Stimulated activated CD4-positive, alpha-beta T cell treated with anti-CD3 and anti-CD28 coated beads, Interleukin-15, amount 100 ng/mL, for 48 hours (primary cell): Measurements from ENCODE around the gene TPCN1.
"Not testable (repeated sequence)": the region's sequence is repeated elsewhere in the genome, so short reads cannot be mapped to it uniquely, and the experiment has no call there.

Source experiments
- DNase-seq, 2 donors: peaks; one replicate each; pipeline ENCODE4 v3.0.0-alpha.2; 2020; ENCODE audit warnings: low read depth in 2 of 2

TPCN1 gene

DNA sequence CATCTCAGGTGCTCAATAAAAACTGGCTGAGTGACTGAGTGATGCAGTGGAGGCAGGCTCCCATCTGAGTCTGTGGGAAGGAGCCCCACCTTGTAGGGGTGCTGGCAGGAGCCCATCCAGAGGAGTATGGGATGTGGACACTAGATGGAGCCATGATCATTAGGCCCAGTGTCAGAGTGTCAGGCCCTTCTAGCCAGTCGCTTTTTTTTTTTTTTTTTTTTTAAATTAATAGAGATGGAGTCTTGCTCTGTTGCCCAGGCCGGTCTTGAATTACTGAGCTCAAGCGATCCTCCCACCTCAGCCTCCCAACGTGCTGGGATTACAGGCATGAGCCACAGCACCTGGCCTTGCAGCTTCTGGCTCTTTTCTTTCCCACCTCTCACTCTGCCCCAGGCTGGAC, 24.3 kb upstream of the TPCN1 start:
- peak; percentile 24 to 47 for DNase-seq

DNA sequence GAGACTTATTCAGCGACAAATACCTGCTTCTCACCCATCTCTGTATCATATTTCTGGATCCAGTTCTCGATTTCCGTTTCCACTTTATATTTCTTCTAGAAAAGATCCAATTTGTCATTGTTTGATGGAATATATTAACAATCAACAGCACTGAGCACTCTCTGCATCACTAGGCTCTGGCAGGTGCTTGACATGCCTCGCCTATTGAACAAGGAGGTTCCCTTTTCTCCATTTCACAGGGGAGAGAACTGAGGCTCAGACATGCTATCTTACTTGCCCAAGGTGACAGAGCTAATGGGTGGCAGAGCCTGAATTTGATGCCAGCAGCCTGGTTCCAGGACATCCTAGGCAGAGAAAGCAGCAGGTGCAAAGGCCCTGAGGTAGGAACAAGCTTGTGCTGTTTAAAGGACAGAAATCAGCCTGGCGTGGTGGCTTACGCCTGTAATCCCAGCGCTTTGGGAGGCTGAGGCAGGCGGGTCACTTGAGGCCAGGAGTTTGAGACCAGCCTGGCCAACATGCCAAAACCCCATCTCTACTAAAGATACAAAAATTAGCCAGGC, 23.7 kb upstream of the TPCN1 start:
- no peak for DNase-seq

DNA sequence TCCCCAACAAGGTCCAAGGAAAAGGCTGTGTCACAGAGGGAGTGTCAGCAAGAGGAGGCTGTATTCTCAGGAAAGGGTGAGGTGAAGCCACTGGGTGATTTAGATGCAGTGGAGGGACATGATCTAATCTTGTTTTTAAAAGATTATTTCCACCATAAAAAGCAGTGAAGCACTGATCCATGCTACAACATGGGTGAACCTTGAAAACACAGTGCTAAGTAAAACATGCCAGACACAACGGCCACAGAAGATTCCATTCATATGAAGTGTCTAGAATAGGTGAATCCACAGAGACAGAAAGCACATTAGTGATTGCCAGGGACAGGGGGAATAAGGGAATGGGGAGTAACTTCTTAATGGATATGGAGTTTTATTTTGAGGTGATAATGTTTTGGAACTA, 23.0 kb upstream of the TPCN1 start:
- DNase-seq: no peak

DNA sequence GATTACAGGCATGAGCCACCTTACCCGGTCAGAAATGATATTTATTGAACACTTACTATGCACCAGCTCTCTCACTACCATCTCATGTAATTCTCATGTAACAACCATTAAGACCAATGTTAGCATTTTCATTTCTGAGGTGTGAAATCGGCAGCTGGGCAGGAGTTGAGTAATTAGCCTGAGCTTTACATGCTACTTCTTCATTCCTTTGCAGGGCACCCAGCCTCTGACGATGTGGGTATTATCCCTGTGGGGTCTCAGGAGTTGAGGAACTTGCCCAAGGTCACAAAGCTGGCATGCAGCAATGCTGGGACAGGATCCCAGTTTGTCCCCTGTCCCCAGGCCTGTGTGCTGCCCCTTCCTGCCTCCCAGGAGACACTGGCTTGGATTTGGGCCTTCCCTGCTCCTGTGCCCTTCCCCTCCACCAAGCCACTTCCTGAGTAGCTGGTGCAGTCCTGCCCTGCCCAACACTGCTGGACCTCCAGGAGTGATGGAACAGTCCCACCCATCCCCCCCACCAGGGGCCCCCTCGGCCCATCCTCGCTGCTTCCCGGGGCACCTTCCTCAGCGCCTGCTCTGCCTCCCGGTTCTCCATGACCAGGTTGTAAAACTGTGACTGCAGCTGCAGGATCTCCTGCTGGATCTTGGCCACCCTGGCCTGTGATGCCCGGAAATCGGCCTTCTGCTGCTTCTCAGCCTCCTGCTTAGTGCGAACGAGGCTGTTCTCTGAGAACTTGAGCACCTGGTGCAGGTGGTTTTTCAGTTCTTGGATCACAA, 21.1 kb upstream of the TPCN1 start:
- no peak for DNase-seq

GRCh38 chr12:113201187-113202177, 19.8 kb upstream of the TPCN1 start:
- no peak for DNase-seq

DNA sequence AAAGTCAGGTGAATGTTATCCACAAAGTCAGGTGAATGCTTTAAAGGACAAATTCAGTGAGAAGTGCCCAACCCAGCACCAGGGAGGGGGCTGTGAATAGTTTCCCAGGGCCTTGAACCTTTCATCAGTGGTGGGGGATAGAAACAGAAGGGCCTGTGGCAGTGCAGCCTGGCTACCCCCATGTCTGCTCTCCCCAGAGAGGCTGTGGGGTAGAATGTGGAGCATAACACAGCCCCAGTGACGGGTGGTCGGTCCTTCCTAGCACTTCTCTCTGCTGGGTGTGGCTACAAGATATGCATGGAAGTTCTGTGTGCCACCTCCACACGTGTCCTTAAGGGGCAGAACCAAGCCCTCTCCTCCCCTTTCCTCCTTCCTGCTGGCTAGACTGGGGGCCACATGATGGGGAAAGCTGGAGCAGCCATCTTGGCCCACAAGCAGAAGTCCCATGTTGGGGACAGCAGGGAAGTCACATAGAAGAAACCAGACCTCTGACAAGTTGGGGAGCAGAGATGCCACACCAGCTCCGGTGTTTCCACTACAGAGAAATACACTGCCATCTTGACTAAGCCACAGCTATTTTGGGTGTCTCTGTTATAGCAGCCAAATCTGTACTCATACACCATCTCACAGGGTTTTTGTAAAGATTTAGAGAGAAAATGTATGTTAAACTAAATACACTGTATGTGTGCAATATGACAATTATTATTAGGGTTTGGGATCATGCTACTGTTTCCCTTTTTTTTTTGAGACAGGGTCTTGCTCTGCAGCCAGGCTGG, 18.8 kb upstream of the TPCN1 start:
- no peak for DNase-seq

DNA sequence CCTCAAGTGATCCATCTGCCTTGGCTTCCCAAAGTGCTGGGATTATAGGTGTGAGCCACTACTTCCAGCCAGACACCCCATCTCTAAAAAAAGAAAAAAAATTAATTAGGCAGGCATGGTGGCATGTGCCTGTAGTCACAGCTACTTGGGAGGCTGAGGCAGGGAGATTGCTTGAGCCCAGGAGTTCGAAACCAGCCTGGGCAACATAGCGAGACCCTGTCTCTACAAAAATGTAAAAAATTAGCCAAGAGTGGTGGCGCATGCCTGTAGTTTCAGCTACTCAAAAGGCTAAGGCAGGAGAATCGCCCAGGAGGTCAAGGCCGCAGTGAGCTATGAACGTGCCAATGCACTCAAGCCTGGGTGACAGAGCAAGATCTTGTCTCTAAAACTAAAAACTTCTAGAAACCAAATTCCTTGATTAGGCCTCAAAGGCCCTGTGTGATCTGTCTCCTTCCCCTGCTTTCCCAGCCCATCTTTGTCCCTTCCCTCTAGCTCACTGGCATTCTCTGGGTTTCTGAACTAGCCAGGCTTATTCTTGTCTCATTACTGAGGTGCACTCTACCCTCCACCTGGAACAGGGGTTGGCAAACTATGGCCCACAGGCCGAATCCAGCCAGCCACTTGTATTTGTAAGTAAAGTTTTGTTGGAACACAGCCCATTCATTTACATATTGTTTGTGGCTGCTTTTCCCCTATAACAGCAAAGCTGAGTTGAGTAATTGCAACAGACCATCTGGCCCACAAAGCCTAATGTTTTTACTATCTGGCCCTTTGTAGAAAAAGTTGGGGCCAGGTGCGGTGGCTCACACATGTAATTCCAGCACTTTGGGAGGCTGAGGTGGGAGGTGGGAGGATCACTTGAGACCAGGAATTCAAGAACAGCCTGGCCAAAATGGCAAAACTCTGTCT, 17.2 kb upstream of the TPCN1 start:
- DNase-seq: no peak

GRCh38 chr12:113204804-113205203, 16.5 kb upstream of the TPCN1 start:
- DNase-seq: no peak

DNA sequence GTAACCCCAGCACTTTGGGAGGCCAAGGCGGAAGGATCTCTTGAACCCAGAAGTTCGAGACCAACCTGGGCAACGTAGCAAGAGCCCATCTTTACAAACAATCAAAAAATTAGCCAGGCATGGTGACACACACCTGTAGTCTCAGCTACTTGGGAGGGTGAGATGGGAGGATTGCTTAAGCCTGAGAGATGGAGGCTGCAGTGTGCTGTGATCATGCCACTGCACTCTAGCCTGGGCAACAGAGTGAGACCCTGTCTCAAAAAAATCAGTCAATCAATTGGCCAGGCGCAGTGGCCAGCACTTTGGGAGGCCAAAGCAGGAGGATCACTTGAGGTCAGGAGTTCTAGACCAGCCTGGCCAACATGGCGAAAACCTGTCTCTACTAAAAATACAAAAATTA, 14.5 kb upstream of the TPCN1 start:
- DNase-seq: not testable (repeated sequence)

DNA sequence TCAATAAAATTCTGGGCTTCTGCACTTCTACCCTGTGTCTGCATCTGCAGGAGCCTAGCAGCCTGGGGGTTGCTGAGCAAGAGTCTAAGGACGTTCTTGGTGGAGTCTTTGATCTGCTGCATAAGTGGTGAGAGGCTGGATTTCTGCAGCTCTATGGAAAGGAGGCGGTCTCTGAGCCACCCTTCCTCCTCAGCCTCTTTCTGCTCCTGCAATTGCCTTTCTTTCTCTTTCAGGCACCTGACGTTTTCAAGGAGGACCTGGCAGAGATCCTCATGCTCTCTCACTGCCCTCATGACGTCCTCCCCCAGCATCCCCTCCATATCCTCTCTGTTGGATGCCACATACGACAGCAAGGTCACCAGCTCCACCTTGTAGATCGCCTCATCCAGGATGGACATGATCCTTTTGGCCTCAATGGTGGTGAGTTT, 13.6 kb upstream of the TPCN1 start:
- no peak for DNase-seq

DNA sequence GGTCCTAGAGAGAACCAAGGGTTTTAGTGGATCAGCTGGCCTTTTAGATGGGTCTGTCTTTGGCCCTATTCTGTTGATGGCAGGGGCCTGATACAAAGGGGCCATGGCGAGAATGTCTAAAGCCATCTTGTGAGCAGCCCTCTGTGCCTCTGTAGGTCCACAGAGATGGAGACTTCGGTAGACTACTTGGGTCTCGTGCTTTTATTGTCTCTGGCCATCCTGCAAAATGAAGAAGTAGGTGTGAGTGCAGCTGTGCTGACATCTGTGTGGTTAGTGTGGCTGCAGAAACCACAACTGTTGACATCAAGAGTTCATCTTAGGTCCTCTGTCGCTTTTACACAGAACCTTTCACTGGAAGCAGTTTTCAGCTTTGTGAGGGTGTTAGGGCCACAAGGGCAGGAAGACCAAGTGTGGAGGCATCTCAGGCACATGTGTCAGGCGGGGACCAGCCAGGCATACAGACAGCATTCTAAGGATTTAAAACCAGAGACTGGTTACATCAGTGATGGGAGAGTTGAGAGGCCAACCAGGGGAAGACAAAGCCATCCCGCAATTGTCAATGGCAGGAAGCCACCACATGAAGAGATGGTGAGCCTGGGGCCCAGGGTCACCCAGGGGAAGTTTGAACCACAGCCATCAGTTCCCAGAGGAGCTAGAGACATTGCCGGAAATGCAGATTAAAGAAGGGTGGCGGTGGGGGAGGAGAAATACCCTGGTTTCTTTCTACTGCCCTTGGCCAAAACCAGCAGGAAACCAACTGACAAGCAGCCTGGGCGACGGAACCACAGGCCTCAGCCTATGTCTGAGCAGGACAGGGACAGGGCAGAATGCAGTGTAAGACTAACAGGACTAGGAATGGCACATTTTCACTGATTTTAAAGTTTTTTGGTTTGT, 13.0 kb upstream of the TPCN1 start:
- peak in 1 of 2 donors; percentile 44 for DNase-seq

- no peak for DNase-seq
Observed at GRCh38 chr12:113211160-113211559, 10.1 kb upstream of the TPCN1 start.

DNA sequence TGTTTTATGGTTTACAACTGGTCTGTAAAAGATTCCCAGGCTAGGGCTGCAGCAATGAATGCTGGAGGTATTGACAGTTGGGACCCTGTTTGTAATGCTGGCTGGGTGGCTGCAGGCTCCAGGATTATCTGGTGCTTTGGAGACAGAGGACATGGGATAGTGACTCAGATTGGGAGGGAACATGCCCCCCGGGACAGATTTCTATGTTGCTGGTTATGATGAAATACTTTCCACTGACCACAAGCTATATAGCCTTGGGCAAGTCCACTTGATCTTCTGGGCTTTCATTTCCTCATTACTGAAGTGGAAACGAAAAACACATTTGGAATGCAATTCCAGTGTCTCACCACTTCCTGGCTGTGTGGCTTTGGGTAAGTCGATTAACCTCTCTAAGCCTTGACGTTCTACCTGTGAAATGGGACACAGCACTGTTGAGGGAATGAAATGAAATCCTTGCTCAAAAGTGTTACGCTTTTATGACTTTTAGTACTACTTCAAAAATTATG, 6.3 kb upstream of the TPCN1 start:
- no peak for DNase-seq

DNA sequence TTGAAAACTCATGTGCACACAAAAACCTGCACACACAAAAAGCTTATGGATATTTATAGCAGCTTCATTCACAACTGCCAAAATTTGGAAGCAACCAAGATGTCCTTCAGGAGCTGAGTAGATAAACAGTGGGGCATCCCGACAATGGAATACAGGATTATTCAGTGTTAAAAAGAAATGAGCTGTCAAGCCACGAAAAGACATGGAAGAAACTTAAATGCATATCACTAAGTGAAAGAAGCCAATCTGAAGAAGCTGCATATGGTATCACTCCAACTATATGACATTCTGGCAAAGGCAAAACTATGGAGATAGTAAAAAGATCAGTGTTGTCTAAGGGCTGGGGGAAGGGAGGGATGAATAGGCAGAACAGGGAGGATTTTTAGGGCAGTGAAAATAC, 5.2 kb upstream of the TPCN1 start:
- DNase-seq: no peak

GRCh38 chr12:113220593-113221180, 577 bp upstream of the TPCN1 start:
- no peak for DNase-seq

- no peak for DNase-seq
Observed at GRCh38 chr12:113221997-113222729, 899 bp downstream of the TPCN1 start.

DNA sequence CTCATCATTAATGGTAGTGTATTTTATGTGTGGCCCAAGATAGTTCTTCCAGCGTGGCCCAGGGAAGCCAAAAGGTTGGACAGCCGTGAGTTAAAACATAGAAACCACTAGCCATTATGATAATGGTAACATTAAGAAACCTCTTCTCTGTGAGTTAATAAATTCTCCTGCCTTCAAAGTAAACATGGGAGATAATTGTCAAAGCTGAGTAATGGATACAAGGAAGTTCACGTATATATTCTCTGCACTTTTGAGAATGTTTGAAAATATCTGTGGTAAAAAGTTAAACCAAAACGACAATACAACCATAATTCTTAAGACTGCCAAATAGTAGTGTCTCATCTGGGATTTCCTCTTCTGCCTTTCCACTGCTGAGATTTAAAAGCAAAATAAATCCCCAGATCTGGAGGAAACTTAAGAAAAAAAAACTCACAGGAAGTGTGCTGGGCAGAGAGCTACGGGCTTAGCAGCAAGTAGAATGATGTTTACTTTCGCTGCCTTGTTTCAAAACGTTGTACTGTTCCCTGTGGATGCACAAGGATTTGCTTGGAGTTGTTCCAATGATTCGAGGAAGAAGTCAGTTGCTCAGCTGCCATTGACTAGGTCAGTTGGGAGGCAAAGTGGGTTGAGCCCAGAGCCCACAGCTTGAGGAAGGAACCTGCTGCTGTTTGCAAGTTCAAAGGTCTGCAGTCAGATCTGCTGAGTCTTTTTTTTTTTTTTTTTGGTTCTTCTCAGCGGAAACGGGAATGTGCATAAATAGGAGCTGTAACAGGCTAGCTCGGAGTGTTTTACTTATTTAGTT, 1.7 kb downstream of the TPCN1 start:
- DNase-seq: no peak
